Activated CD8-positive, alpha-beta memory T cell treated with anti-CD3 and anti-CD28 coated beads, Interleukin-2, amount 50 U/mL, for 48 hours (primary cell): ENCODE results near the gene TMTC1.

Experiments
- DNase-seq: peaks from one replicate; pipeline ENCODE4 v3.0.0-alpha.2; 2020

Gene TMTC1

GRCh38 chr12:29778531-29778930 is 5.2 kb downstream of the TMTC1 start:
- no peak for DNase-seq

- no peak for DNase-seq
These were observed 10.7 kb downstream of the TMTC1 start for GRCh38 chr12:29773076-29773475.

- DNase-seq: no peak
These were observed 12.0 kb downstream of the TMTC1 start for GRCh38 chr12:29771786-29772185.

- no peak for DNase-seq
These were observed 12.6 kb downstream of the TMTC1 start for GRCh38 chr12:29771165-29771564.

GRCh38 chr12:29769162-29769858 is 14.4 kb downstream of the TMTC1 start:
- no peak for DNase-seq

GRCh38 chr12:29768372-29768771 is 15.4 kb downstream of the TMTC1 start:
- no peak for DNase-seq

- no peak for DNase-seq
These were observed 20.4 kb downstream of the TMTC1 start for GRCh38 chr12:29763301-29763683.

GRCh38 chr12:29762637-29763300 is 21.0 kb downstream of the TMTC1 start:
- DNase-seq: no peak

GRCh38 chr12:29759950-29760349 is 23.8 kb downstream of the TMTC1 start:
- DNase-seq: no peak

GRCh38 chr12:29756741-29757390 is 26.9 kb downstream of the TMTC1 start:
- DNase-seq: no peak

GRCh38 chr12:29754235-29755189 is 29.2 kb downstream of the TMTC1 start:
- no peak for DNase-seq

GRCh38 chr12:29752121-29752520 is 31.6 kb downstream of the TMTC1 start:
- no peak for DNase-seq

- no peak for DNase-seq
These were observed 32.1 kb downstream of the TMTC1 start for GRCh38 chr12:29751676-29752075.

GRCh38 chr12:29750928-29751220 is 32.9 kb downstream of the TMTC1 start:
- no peak for DNase-seq

- no peak for DNase-seq
These were observed 33.4 kb downstream of the TMTC1 start for GRCh38 chr12:29750131-29750927.

- no peak for DNase-seq
These were observed 39.4 kb downstream of the TMTC1 start for GRCh38 chr12:29744365-29744764.

- DNase-seq: no peak
These were observed 39.9 kb downstream of the TMTC1 start for GRCh38 chr12:29743801-29744200.

GRCh38 chr12:29743077-29743476 is 40.7 kb downstream of the TMTC1 start:
- DNase-seq: no peak

GRCh38 chr12:29742646-29743045 is 41.1 kb downstream of the TMTC1 start:
- DNase-seq: no peak

GRCh38 chr12:29741342-29742241 is 42.1 kb downstream of the TMTC1 start:
- no peak for DNase-seq

GRCh38 chr12:29739279-29739991 is 44.3 kb downstream of the TMTC1 start:
- no peak for DNase-seq
